ENCODE measurements around the gene INTS15. TPM values are rescaled to one million over a fixed set of nuclear protein-coding genes. Genes with fewer than 3 reads are reported as not detected.
A peak's percentile ranks its signal among the peaks of the same experiment; 100 is the strongest.

INTS15 gene
- total RNA-seq, 8 experiments from 2014 or later: 11.9 to 22.2 (median 16.6) TPM

GRCh38 chr7:6642861-6643640 lies 53.2 kb downstream of the INTS15 start:
- Histone ChIP-seq H3K27ac (no peak overlapping the region), H3K4me1 (replicated peaks in 1 of 2) (peaks cover 7% of the 10 kb centered on the region in 2 donors), H3K4me3 (no peak overlapping the region)
- peak in 2 of 8 experiments; percentile 16 to 43 for ATAC-seq (replicated peaks in 6 of 8)
- in situ Hi-C loops (cut with MboI; ENCODE audit: low pct_unique_long_range_greater_than_20kb in 2 of 9, low sequenced_read_pairs in 9 of 9, unreplicated experiment in 9 of 9): no loop called here
- 60 to 83% (median 74%) methylated on average over 1 to 4 of the region's 22 CpGs; no CpG with 5 or more reads in 6 of the 10 experiments for WGBS, 10 experiments

GRCh38 chr7:6643915-6644625 lies 54.2 kb downstream of the INTS15 start:
- ATAC-seq (replicated peaks in 6 of 8): no peak

GRCh38 chr7:6644728-6645127 lies 54.9 kb downstream of the INTS15 start:
- no peaks in the 10 kb centered on the region for H3K4me1 ChIP-seq (replicated peaks in 1 of 2)
- no peak for ATAC-seq (replicated peaks in 6 of 8)
- no peak overlapping the region for H3K27ac ChIP-seq
- in situ Hi-C loops (cut with MboI; ENCODE audit: low pct_unique_long_range_greater_than_20kb in 2 of 9, low sequenced_read_pairs in 9 of 9, unreplicated experiment in 9 of 9): no loop called here
- 60 to 98% (median 88%) methylated on average over 1 to 5 of the region's 10 CpGs; no CpG with 5 or more reads in 6 of the 10 experiments for WGBS, 10 experiments
- H3K4me3 ChIP-seq: no peak overlapping the region

More at GRCh38 chr7:6643915-6644625, 54.2 kb downstream of the INTS15 start:
- 80 to 100% (median 99%) methylated on average over 1 to 6 of the region's 21 CpGs; no CpG with 5 or more reads in 4 of the 10 experiments for WGBS, 10 experiments
- H3K4me1 ChIP-seq (replicated peaks in 1 of 2): no peaks in the 10 kb centered on the region
- in situ Hi-C loops (cut with MboI; ENCODE audit: low pct_unique_long_range_greater_than_20kb in 2 of 9, low sequenced_read_pairs in 9 of 9, unreplicated experiment in 9 of 9): no loop called here
- H3K4me3 ChIP-seq: no peak overlapping the region
- no peak overlapping the region for H3K27ac ChIP-seq

GRCh38 chr7:6646465-6646864 lies 56.6 kb downstream of the INTS15 start:
- 100% methylated on average over 3 of the region's 8 CpGs; no CpG with 5 or more reads in 9 of the 10 experiments for WGBS, 10 experiments
- H3K27ac ChIP-seq: no peak overlapping the region
- no peaks in the 10 kb centered on the region for H3K4me1 ChIP-seq (replicated peaks in 1 of 2)
- peak in 1 of 8 experiments; percentile 16 for ATAC-seq (replicated peaks in 6 of 8)
- H3K4me3 ChIP-seq: no peak overlapping the region
- in situ Hi-C loops (cut with MboI; ENCODE audit: low pct_unique_long_range_greater_than_20kb in 2 of 9, low sequenced_read_pairs in 9 of 9, unreplicated experiment in 9 of 9): no loop called here

- peak in 1 of 8 experiments; percentile 3 for ATAC-seq (replicated peaks in 6 of 8)
- no peak overlapping the region for H3K4me3 ChIP-seq
- H3K4me1 ChIP-seq (replicated peaks in 1 of 2): no peaks in the 10 kb centered on the region
- no peak overlapping the region for H3K27ac ChIP-seq
- WGBS, 10 experiments: 67 to 100% (median 95%) methylated on average over 1 to 2 of the region's 8 CpGs; no CpG with 5 or more reads in 6 of the 10 experiments
- in situ Hi-C loops (cut with MboI; ENCODE audit: low pct_unique_long_range_greater_than_20kb in 2 of 9, low sequenced_read_pairs in 9 of 9, unreplicated experiment in 9 of 9): no loop called here
These were observed 57.3 kb downstream of the INTS15 start for GRCh38 chr7:6647080-6647479.

- Histone ChIP-seq H3K4me3 (no peak overlapping the region), H3K4me1 (replicated peaks in 1 of 2) (no peaks in the 10 kb centered on the region), H3K27ac (no peak overlapping the region)
- ATAC-seq (replicated peaks in 6 of 8): no peak
- in situ Hi-C loops (cut with MboI; ENCODE audit: low pct_unique_long_range_greater_than_20kb in 2 of 9, low sequenced_read_pairs in 9 of 9, unreplicated experiment in 9 of 9): no loop called here
- 75 to 100% (median 90%) methylated on average over 2 to 4 of the region's 14 CpGs; no CpG with 5 or more reads in 7 of the 10 experiments for WGBS, 10 experiments
These were observed 57.7 kb downstream of the INTS15 start for GRCh38 chr7:6647541-6647940.

- Histone ChIP-seq H3K4me3 (no peak overlapping the region), H3K4me1 (replicated peaks in 1 of 2) (no peaks in the 10 kb centered on the region), H3K27ac (no peak overlapping the region)
- in situ Hi-C loops (cut with MboI; ENCODE audit: low pct_unique_long_range_greater_than_20kb in 2 of 9, low sequenced_read_pairs in 9 of 9, unreplicated experiment in 9 of 9): no loop called here
- no peak for ATAC-seq (replicated peaks in 6 of 8)
- WGBS, 10 experiments: 84 to 100% (median 92%) methylated on average over 3 to 5 of the region's 17 CpGs; no CpG with 5 or more reads in 4 of the 10 experiments
These were observed 58.4 kb downstream of the INTS15 start for GRCh38 chr7:6648066-6648814.

- WGBS, 10 experiments: 93 to 100% (median 100%) methylated on average over 1 to 3 of the region's 5 CpGs; no CpG with 5 or more reads in 7 of the 10 experiments
- no peak for ATAC-seq (replicated peaks in 6 of 8)
- Histone ChIP-seq H3K4me3 (no peak overlapping the region), H3K4me1 (replicated peaks in 1 of 2) (no peaks in the 10 kb centered on the region), H3K27ac (no peak overlapping the region)
- in situ Hi-C loops (cut with MboI; ENCODE audit: low pct_unique_long_range_greater_than_20kb in 2 of 9, low sequenced_read_pairs in 9 of 9, unreplicated experiment in 9 of 9): no loop called here
These were observed 58.9 kb downstream of the INTS15 start for GRCh38 chr7:6648815-6649104.

- no peak overlapping the region for H3K4me3 ChIP-seq
- no peak overlapping the region for H3K27ac ChIP-seq
- in situ Hi-C loops (cut with MboI; ENCODE audit: low pct_unique_long_range_greater_than_20kb in 2 of 9, low sequenced_read_pairs in 9 of 9, unreplicated experiment in 9 of 9): no loop called here
- ATAC-seq (replicated peaks in 6 of 8): no peak
- WGBS, 10 experiments: 83 to 100% (median 89%) methylated on average over 1 to 7 of the region's 13 CpGs; no CpG with 5 or more reads in 6 of the 10 experiments
- no peaks in the 10 kb centered on the region for H3K4me1 ChIP-seq (replicated peaks in 1 of 2)
These were observed 59.6 kb downstream of the INTS15 start for GRCh38 chr7:6649241-6649961.

- 40 to 100% (median 93%) methylated on average over 1 to 6 of the region's 10 CpGs; no CpG with 5 or more reads in 3 of the 10 experiments for WGBS, 10 experiments
- Histone ChIP-seq H3K27ac (no peak overlapping the region), H3K4me3 (no peak overlapping the region), H3K4me1 (replicated peaks in 1 of 2) (no peaks in the 10 kb centered on the region)
- in situ Hi-C loops (cut with MboI; ENCODE audit: low pct_unique_long_range_greater_than_20kb in 2 of 9, low sequenced_read_pairs in 9 of 9, unreplicated experiment in 9 of 9): no loop called here
- ATAC-seq (replicated peaks in 6 of 8): no peak
These were observed 60.3 kb downstream of the INTS15 start for GRCh38 chr7:6650086-6650485.

GRCh38 chr7:6650521-6651011 lies 60.7 kb downstream of the INTS15 start:
- in situ Hi-C loops (cut with MboI; ENCODE audit: low pct_unique_long_range_greater_than_20kb in 2 of 9, low sequenced_read_pairs in 9 of 9, unreplicated experiment in 9 of 9): no loop called here
- H3K4me3 ChIP-seq: no peak overlapping the region
- 83 to 100% (median 100%) methylated on average over 1 to 6 of the region's 12 CpGs; no CpG with 5 or more reads in 2 of the 10 experiments for WGBS, 10 experiments
- no peak for ATAC-seq (replicated peaks in 6 of 8)
- H3K27ac ChIP-seq: no peak overlapping the region
- H3K4me1 ChIP-seq (replicated peaks in 1 of 2): no peaks in the 10 kb centered on the region

GRCh38 chr7:6651851-6652445 lies 62.1 kb downstream of the INTS15 start:
- no peaks in the 10 kb centered on the region for H3K4me1 ChIP-seq (replicated peaks in 1 of 2)
- WGBS, 10 experiments: 85 to 100% (median 94%) methylated on average over 2 to 11 of the region's 32 CpGs; no CpG with 5 or more reads in 4 of the 10 experiments
- H3K27ac ChIP-seq: no peak overlapping the region
- H3K4me3 ChIP-seq: no peak overlapping the region
- in situ Hi-C loops (cut with MboI; ENCODE audit: low pct_unique_long_range_greater_than_20kb in 2 of 9, low sequenced_read_pairs in 9 of 9, unreplicated experiment in 9 of 9): no loop called here
- ATAC-seq (replicated peaks in 6 of 8): no peak

Measured in motor neuron (in vitro differentiated cells).